ENCODE data around the gene SEZ6. TPM values are rescaled to one million over a fixed set of nuclear protein-coding genes. Genes with fewer than 3 reads are reported as not detected.

Gene SEZ6
- total RNA-seq, 1 experiment from 2014 or later, result not detected

DNA sequence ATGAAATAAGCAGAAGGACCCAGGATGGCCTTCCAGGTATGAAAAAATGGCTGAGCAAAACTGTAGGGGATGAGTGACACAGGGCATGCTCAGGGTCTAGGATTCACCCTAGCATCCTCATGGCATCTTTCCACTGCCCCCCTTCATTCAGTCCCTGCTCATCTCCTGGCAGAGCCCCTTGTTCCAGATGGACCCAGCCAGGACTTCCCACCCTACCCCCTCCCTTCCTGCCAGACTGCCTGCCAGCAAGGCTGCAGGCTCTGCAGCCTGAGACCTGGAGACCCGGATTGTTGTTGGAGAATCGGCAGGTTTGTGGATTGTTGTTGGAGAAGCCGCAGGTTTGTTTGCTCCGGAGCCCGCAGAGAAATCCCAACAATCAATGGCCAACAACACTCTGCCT lies 6.6 kb downstream of the SEZ6 start:
- ATAC-seq, result no peak
- no peaks in the 10 kb centered on the region for H3K4me1 ChIP-seq (ENCODE audit: insufficient read depth, low read length)
- H3K27me3 ChIP-seq (ENCODE audit: low read length), result 0 out of 2 replicates have a peak, but pooled peaks cover 3% of the 10 kb centered on the region
- ChIA-PET POLR2A (ENCODE audit: unreplicated experiment) (no interaction called here), CTCF (no interaction called here)
- TF ChIP-seq, protein P1, sequence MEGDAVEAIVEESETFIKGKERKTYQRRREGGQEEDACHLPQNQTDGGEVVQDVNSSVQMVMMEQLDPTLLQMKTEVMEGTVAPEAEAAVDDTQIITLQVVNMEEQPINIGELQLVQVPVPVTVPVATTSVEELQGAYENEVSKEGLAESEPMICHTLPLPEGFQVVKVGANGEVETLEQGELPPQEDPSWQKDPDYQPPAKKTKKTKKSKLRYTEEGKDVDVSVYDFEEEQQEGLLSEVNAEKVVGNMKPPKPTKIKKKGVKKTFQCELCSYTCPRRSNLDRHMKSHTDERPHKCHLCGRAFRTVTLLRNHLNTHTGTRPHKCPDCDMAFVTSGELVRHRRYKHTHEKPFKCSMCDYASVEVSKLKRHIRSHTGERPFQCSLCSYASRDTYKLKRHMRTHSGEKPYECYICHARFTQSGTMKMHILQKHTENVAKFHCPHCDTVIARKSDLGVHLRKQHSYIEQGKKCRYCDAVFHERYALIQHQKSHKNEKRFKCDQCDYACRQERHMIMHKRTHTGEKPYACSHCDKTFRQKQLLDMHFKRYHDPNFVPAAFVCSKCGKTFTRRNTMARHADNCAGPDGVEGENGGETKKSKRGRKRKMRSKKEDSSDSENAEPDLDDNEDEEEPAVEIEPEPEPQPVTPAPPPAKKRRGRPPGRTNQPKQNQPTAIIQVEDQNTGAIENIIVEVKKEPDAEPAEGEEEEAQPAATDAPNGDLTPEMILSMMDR (conservative IDR thresholded peaks at IDR 0.05; ENCODE audit: low read depth, low read length), result no peak
- no peak for TF ChIP-seq EZH2 (IDR thresholded peaks at IDR 0.05; ENCODE audit: low read length, unreplicated experiment)
- no peaks in the 10 kb centered on the region for H3F3A ChIP-seq (ENCODE audit: low read length, unreplicated experiment)
- DNase-seq, result no peak
- intact Hi-C loops (cut with micrococcal nuclease), result no loop called here
- H2AFZ ChIP-seq (ENCODE audit: low read length), result no peak overlapping the region
- no peaks in the 10 kb centered on the region for H3K9me2 ChIP-seq (replicated peaks; ENCODE audit: low read length)
- H3K9me3 ChIP-seq (ENCODE audit: low read length), result no peaks in the 10 kb centered on the region
- no peaks in the 10 kb centered on the region for H3K36me3 ChIP-seq (ENCODE audit: low read depth, low read length)
- no peaks in the 10 kb centered on the region for H3K79me2 ChIP-seq (ENCODE audit: low read length)
- H3K4me2 ChIP-seq (ENCODE audit: low read length), result no peak overlapping the region
- no peaks in the 10 kb centered on the region for H4K20me1 ChIP-seq (ENCODE audit: low read length)
- no peak overlapping the region for H3K27ac ChIP-seq (ENCODE audit: low read length)
- no peak overlapping the region for H3K4me3 ChIP-seq (ENCODE audit: low read length)
- H3K9ac ChIP-seq (ENCODE audit: low read length), result no peak overlapping the region
- no TSS peak for BruUV-seq (replicated peaks)

DNA sequence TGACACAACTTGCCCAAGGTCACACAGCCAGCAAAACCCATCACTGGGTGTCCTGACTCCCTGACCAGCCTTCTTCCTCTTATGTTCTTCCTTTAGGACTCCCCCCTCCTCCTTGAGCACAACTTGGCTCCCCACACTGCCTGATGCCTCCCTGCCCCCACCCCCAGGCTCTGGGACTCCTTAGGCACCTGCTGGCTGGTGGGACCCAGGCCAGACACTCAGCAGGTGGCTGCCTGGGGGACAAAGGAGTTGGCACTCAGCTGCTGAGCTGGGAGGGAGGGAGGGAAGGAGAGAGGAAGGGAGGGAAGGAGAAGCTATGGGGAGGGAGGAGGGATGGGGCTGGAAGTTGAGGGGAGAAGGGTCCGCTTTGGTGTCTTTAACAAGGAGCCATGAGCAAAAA lies 8.0 kb downstream of the SEZ6 start:
- no peaks in the 10 kb centered on the region for H3K4me1 ChIP-seq (ENCODE audit: insufficient read depth, low read length)
- H3K4me3 ChIP-seq (ENCODE audit: low read length), result no peak overlapping the region
- H3F3A ChIP-seq (ENCODE audit: low read length, unreplicated experiment), result no peaks in the 10 kb centered on the region
- no peaks in the 10 kb centered on the region for H3K27me3 ChIP-seq (ENCODE audit: low read length)
- DNase-seq, result no peak
- TF ChIP-seq EZH2 (IDR thresholded peaks at IDR 0.05; ENCODE audit: low read length, unreplicated experiment) (no peak), EZH2phosphoT487 (IDR thresholded peaks at IDR 0.05; ENCODE audit: borderline replicate concordance, low read length) (no peak)
- TF ChIP-seq, protein P1 (conservative IDR thresholded peaks at IDR 0.05; ENCODE audit: low read depth, low read length), result no peak
- ATAC-seq, result no peak
- BruUV-seq (replicated peaks), result no TSS peak
- ChIA-PET CTCF (no interaction called here), POLR2A (ENCODE audit: unreplicated experiment) (no interaction called here)
- no peak overlapping the region for H3K27ac ChIP-seq (ENCODE audit: low read length)
- intact Hi-C loops (cut with micrococcal nuclease), result no loop called here
- H3K79me2 ChIP-seq (ENCODE audit: low read length), result no peaks in the 10 kb centered on the region
- no peaks in the 10 kb centered on the region for H3K9me2 ChIP-seq (replicated peaks; ENCODE audit: low read length)
- no peaks in the 10 kb centered on the region for H3K36me3 ChIP-seq (ENCODE audit: low read depth, low read length)
- H3K4me2 ChIP-seq (ENCODE audit: low read length), result no peak overlapping the region
- no peaks in the 10 kb centered on the region for H4K20me1 ChIP-seq (ENCODE audit: low read length)
- H3K9me3 ChIP-seq (ENCODE audit: low read length), result no peaks in the 10 kb centered on the region
- no peak overlapping the region for H2AFZ ChIP-seq (ENCODE audit: low read length)
- H3K9ac ChIP-seq (ENCODE audit: low read length), result no peak overlapping the region

DNA sequence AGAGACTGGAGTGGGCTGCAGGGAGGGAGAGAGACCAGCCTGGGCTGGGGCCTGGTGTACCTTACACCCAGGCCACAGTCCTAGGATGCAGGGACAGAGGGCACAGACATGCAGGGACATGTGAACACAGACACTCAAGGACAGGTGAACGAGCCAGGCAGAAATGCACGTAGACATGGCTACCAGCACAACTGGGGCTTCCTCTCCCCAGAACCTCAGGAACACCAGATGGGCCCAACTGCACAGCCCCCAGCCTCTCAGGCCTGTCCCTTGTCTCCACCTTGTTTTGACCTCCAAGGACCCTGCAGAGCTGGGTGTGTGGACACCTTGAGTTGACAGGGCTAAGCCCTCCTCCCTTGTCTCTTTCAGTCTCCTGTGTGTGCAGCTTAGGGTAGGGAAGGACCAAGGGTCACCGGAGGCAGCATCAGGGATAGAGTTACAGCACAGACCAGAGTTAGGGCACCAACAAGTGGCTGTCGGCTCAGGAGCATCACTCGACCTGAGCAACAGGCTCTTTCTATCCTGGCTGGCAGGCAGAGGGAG lies 9.2 kb downstream of the SEZ6 start:
- H3K4me1 ChIP-seq (ENCODE audit: insufficient read depth, low read length), result no peaks in the 10 kb centered on the region
- H3K79me2 ChIP-seq (ENCODE audit: low read length), result no peaks in the 10 kb centered on the region
- ATAC-seq (no peak), DNase-seq (no peak)
- ChIA-PET CTCF (no interaction called here), POLR2A (ENCODE audit: unreplicated experiment) (no interaction called here)
- H3K9ac ChIP-seq (ENCODE audit: low read length), result no peak overlapping the region
- no peak overlapping the region for H2AFZ ChIP-seq (ENCODE audit: low read length)
- no peak overlapping the region for H3K27ac ChIP-seq (ENCODE audit: low read length)
- no peak overlapping the region for H3K4me3 ChIP-seq (ENCODE audit: low read length)
- BruUV-seq (replicated peaks), result no TSS peak
- H3K4me2 ChIP-seq (ENCODE audit: low read length), result no peak overlapping the region
- no peak for TF ChIP-seq EZH2phosphoT487 (IDR thresholded peaks at IDR 0.05; ENCODE audit: borderline replicate concordance, low read length)
- TF ChIP-seq, protein P1 (conservative IDR thresholded peaks at IDR 0.05; ENCODE audit: low read depth, low read length), result no peak
- H3K36me3 ChIP-seq (ENCODE audit: low read depth, low read length), result no peaks in the 10 kb centered on the region
- no peaks in the 10 kb centered on the region for H4K20me1 ChIP-seq (ENCODE audit: low read length)
- H3K27me3 ChIP-seq (ENCODE audit: low read length), result no peaks in the 10 kb centered on the region
- no peaks in the 10 kb centered on the region for H3K9me3 ChIP-seq (ENCODE audit: low read length)
- H3F3A ChIP-seq (ENCODE audit: low read length, unreplicated experiment), result no peaks in the 10 kb centered on the region
- H3K9me2 ChIP-seq (replicated peaks; ENCODE audit: low read length), result no peaks in the 10 kb centered on the region
- intact Hi-C loops (cut with micrococcal nuclease), result no loop called here
